GM10266 (cell line): ENCODE data around the gene ODF2.

Experiments
- DNase-seq: peaks from one replicate; pipeline ENCODE4 v3.0.0; 2012; ENCODE audit errors: extremely low spot score
- TF ChIP-seq, protein P1 (sequence below): IDR thresholded peaks from 2 replicates; pipeline ENCODE4 v1.5.1; 2012; ENCODE audit warnings: mild to moderate bottlenecking, low read depth; ENCODE audit not compliant: control insufficient read depth, insufficient read depth; ENCODE audit errors: missing control alignments

ODF2 gene

DNA sequence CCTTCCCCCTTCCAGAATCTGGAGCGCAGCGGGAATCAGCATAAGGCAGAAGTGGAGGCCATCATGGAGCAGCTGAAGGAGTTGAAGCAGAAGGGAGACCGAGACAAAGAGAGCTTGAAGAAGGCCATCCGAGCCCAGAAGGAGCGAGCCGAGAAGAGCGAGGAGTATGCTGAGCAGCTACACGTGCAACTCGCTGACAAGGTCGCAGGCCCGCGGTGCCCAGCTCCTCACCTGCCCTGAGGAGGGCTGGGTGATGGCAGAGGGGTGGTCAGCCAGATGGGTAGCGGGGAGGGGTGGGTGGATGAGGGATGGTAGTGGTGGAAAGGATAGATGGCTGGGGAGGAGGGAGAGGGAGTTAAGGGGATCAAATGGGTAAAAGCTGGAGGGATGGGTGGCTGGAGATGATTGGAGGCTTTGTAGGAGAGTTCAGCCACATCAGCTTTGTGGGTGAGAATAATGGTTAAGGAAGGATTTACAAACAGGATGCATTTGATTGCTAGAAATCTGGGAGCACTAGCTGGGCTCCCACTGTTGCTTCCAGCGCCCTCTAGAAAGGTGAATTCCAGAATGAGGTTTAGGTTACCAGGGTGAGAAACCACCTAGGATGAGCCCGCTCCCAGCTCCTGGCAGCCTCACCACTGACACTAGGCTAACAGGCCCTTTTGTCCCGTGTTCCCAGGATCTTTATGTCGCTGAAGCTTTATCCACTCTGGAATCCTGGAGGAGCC lies 29.0 kb downstream of the ODF2 start:
- TF ChIP-seq, protein P1, sequence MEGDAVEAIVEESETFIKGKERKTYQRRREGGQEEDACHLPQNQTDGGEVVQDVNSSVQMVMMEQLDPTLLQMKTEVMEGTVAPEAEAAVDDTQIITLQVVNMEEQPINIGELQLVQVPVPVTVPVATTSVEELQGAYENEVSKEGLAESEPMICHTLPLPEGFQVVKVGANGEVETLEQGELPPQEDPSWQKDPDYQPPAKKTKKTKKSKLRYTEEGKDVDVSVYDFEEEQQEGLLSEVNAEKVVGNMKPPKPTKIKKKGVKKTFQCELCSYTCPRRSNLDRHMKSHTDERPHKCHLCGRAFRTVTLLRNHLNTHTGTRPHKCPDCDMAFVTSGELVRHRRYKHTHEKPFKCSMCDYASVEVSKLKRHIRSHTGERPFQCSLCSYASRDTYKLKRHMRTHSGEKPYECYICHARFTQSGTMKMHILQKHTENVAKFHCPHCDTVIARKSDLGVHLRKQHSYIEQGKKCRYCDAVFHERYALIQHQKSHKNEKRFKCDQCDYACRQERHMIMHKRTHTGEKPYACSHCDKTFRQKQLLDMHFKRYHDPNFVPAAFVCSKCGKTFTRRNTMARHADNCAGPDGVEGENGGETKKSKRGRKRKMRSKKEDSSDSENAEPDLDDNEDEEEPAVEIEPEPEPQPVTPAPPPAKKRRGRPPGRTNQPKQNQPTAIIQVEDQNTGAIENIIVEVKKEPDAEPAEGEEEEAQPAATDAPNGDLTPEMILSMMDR = no peak
- no peak for DNase-seq

- DNase-seq = no peak
- TF ChIP-seq, protein P1 = no peak
Observed at GRCh38 chr9:128485414-128485855, 29.6 kb downstream of the ODF2 start.

- TF ChIP-seq, protein P1 = no peak
- no peak for DNase-seq
Observed at GRCh38 chr9:128486201-128486600, 30.4 kb downstream of the ODF2 start.

- TF ChIP-seq, protein P1 = no peak
- DNase-seq = no peak
Observed at GRCh38 chr9:128493424-128493823, 37.6 kb downstream of the ODF2 start.

DNA sequence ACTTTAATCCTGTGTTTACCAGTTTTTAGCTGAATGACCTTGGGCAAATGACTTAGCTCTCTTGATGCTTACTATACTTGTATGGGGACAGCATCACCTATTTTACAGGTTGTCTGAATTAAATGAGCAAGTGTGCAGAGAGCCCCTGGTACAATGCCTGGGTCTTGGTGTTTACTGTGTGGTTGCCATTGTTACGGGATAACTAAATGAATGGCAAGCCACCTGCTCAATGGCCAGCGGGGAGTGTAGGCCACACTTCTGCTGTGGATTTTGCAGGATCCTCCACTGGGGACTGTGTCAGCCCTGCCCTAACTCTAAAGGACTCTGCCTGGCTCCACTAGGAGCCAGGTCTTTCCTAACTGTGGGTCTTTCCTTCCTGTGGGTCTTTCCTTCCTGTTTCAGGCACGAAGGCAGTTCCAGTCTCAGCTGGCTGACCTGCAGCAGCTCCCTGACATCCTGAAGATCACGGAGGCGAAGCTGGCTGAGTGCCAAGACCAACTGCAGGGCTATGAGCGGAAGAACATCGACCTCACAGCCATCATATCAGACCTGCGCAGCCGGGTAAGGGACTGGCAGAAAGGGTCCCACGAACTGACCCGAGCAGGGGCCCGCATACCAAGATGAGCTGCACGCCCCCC lies 38.4 kb downstream of the ODF2 start:
- DNase-seq = no peak
- TF ChIP-seq, protein P1 = no peak

- DNase-seq = no peak
Observed at GRCh38 chr9:128494746-128495129, 38.9 kb downstream of the ODF2 start.

DNA sequence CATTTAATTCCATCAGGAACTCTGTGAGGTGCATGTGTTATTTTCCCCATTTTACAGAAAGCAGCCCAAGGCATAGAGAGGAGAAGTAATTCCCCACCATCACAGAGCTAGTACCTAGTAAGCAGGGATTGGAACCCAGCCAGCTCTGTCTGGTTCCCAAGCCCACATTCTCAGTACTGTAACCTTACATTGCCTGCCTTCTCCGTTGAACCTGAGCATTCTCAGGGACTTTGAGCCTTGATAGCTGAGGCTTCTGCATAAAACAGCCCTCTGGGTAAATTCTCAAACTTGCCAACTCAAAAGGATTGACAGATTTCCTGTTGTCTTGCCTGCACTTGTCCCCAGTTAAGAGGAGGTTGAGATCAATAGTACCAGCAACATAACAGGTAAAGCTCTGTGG lies 39.5 kb downstream of the ODF2 start:
- TF ChIP-seq, protein P1 = no peak
- DNase-seq = no peak

More at GRCh38 chr9:128494746-128495129, 38.9 kb downstream of the ODF2 start:
- TF ChIP-seq, protein P1 = no peak
